ENCODE measurements around the gene ZNF776. TPM values are rescaled to one million over a fixed set of nuclear protein-coding genes. Genes with fewer than 3 reads are reported as not detected.

The ZNF776 gene
- 10.1 and 13.2 TPM in 2 replicates for total RNA-seq

DNA sequence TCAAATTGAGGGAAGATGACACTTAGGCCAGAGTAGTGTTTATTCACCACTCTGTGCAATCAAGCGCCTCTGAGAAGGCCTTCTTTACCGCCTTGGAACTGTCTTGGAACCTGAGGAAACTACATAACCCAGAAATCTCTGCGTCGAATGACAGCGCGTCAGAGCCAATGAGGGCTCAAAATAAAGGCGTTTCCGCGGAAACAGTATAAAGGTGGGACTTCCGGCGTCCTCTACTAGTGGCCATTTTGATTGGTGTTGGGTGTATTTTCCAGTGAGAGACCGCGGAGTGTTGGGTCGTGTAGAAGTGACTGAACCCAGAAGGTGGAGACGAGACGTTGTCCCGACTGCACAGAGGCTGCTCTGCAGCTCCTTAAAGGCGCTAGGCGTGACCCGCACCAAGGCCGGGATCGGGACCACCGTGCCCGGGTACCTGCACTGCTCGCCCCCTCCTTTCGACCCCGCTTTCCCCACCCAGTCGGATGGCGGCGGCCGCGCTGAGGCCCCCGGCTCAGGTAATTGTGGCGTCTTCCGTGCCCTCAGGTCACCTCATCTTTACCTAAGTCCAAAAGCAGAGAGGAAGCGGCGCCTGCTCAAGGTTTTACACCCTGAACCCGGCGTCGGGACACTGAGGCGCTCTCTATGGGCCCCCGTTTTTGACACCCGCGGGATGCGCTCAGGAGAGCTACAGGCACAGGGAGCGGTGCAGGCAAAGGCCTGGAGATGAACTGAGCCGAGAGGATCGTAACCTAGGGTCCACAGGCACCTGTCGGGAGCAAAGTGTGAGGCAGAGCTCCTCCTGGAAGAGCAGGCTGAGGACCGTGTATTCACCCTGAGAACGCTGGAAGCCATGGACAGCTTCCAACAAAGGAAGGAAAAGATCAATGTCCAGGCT, at the start of gene ZNF776:
ZNF776 (plus strand) TSS at position 236 of the 892 bp plus-strand sequence; CDS start at position 480, 244 bp downstream.

DNA sequence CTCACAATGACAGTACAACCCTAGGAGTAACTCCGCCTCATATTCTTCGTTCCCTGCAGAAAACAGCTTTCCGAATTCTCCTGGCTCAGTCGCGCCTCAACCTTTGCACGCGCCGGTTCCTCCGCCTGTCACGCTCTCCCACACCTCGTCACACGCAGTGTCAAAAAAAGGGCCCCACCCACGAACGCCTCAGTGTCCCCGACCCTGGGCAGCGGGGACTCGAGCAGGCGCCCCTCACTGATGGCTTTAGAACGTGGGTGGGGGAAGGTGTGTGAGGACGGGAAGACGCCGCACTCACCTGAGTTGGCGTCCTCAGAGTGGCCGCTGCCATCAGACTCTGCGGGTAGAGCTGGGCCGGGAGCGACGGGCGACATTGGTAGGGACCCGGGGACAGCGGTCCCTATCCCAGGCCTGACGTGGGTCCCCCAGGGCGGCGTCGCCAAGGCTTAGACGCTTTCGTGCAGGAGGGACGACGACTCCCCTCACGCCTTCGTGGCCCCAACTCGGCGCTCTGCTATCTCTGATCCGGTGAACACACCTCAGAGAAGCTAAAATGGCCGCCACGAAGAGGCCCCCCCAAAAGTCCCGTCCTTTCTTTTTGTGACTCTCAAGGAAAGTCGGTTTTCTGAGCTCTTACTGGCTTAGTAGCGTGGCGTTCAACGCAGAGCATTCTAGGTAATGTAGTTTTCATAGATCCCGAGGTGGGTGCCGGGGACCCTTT, 37.8 kb upstream of the ZNF776 start, which contains the start of gene ZNF154:
ZNF154 (minus strand) TSS at position 564 of the 721 bp plus-strand sequence; CDS start at position 331, 233 bp downstream.

DNA sequence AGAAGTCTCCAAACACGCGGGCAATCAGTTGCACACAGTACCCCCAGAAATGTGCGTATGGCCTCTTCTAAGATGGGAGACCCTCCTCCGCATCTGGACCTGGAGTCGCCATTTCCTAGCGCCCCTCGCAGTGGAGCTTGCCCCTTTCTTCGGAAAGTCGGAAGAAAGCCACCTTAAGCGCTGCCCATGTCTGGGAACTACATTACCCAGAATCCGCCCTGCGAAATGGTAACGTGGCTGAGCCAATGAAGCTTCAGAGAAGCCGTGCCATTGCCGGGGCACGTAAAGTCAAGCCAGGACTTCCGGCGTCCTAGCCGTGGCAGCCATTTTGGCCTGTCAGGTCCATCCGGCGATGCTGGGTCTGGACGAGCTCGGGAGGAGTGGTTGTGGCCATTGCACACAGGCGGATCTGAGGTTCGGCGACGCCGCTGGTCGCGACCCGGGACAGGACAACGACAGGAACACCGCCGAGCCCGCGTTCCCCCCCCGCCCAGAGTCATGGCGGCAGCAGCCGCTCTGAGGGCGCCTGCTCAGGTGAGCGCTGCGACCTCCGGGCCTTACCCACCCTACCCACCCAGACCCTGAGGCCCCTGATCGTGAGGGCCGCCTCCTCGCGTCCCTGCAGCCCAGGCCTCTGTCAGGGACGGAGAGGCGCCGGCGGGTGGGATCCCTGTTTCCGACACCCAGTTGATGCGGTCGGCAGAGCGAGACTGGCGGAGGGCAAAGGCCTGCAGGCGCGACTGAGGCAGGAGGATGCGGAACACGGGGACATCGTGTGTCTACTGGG, 22.9 kb downstream of the ZNF776 start, which contains the start of gene ZNF586:
ZNF586 (plus strand) TSS at position 332 of the 787 bp plus-strand sequence; CDS start at position 499, 167 bp downstream.

Other genes starting within 250 kb of the ZNF776 start
- gene ZNF773, start 246.9 kb upstream of the ZNF776 start, total RNA-seq = 15.2 and 32.8 TPM in 2 replicates
- gene ZNF549, start 219.5 kb upstream of the ZNF776 start, total RNA-seq = 3.9 and 6.9 TPM in 2 replicates
- gene ZNF550, start 187.0 kb upstream of the ZNF776 start, total RNA-seq = 8.4 and 9.6 TPM in 2 replicates
- 6.3 and 8.6 TPM in 2 replicates for gene ZNF416, start 167.9 kb upstream of the ZNF776 start, total RNA-seq
- 3.5 and 15.3 TPM in 2 replicates for gene ZIK1, start 162.7 kb upstream of the ZNF776 start, total RNA-seq
- 2.2 and 11.0 TPM in 2 replicates for gene ZNF530, start 146.9 kb upstream of the ZNF776 start, total RNA-seq
- gene ZNF134, start 132.6 kb upstream of the ZNF776 start, total RNA-seq = 29.1 and 32.1 TPM in 2 replicates
- gene ZNF211, start 113.6 kb upstream of the ZNF776 start, total RNA-seq = 11.2 and 11.6 TPM in 2 replicates
- 0.22 TPM in 1 of 2 replicates, not detected in the other for gene ZSCAN4, start 77.9 kb upstream of the ZNF776 start, total RNA-seq
- 5.7 and 12.2 TPM in 2 replicates for gene ZNF551, start 64.8 kb upstream of the ZNF776 start, total RNA-seq
- 2.3 and 3.3 TPM in 2 replicates for gene ZNF154, start 37.6 kb upstream of the ZNF776 start, total RNA-seq
- gene ZNF671, start 19.2 kb upstream of the ZNF776 start, total RNA-seq = 6.1 and 7.4 TPM in 2 replicates
- 12.5 and 12.9 TPM in 2 replicates for gene ZNF586, start 22.9 kb downstream of the ZNF776 start, total RNA-seq
- 6.6 and 7.2 TPM in 2 replicates for gene ZNF552, start 68.1 kb downstream of the ZNF776 start, total RNA-seq
- gene ZNF587B, start 83.5 kb downstream of the ZNF776 start, total RNA-seq = 21.0 and 30.6 TPM in 2 replicates
- 34.1 and 37.8 TPM in 2 replicates for gene ZNF587, start 103.0 kb downstream of the ZNF776 start, total RNA-seq
- gene ZNF814, start 142.2 kb downstream of the ZNF776 start, total RNA-seq = 7.0 and 13.9 TPM in 2 replicates
- 13.3 and 17.9 TPM in 2 replicates for gene ZNF417, start 169.8 kb downstream of the ZNF776 start, total RNA-seq
- gene ZNF418, start 188.6 kb downstream of the ZNF776 start, total RNA-seq = 3.1 and 4.0 TPM in 2 replicates
- 4.8 and 5.0 TPM in 2 replicates for gene ZNF256, start 200.9 kb downstream of the ZNF776 start, total RNA-seq
- gene C19orf18, start 227.7 kb downstream of the ZNF776 start, total RNA-seq = 0.14 and 0.44 TPM in 2 replicates

All from placental pericyte (primary cell).